ENCODE data around the gene HEBP1.
"Not testable (repeated sequence)": the region's sequence is repeated elsewhere in the genome, so short reads cannot be mapped to it uniquely, and the experiment has no call there.

The HEBP1 gene

GRCh38 chr12:12999959-13000615, at the start of gene HEBP1:
Gene HEBP1 (minus strand): TSS chr12:13000265. CDS start chr12:13000114, 151 bp downstream.
- peak; percentile 87 for DNase-seq

- no peak for DNase-seq
These were observed 49.8 kb upstream of the HEBP1 start for GRCh38 chr12:13049816-13050215.

GRCh38 chr12:13046964-13047363, 46.9 kb upstream of the HEBP1 start:
- no peak for DNase-seq

- no peak for DNase-seq
These were observed 45.8 kb upstream of the HEBP1 start for GRCh38 chr12:13045816-13046215.

- no peak for DNase-seq
These were observed 44.8 kb upstream of the HEBP1 start for GRCh38 chr12:13044906-13045299.

GRCh38 chr12:13044002-13044905, 44.2 kb upstream of the HEBP1 start, which contains the start of gene FAM234B:
Gene FAM234B (plus strand): TSS chr12:13044381. CDS start chr12:13044404, 23 bp downstream.
- peak; percentile 79 for DNase-seq

- DNase-seq, result no peak
These were observed 42.7 kb upstream of the HEBP1 start for GRCh38 chr12:13042666-13043230.

- DNase-seq, result no peak
These were observed 41.2 kb upstream of the HEBP1 start for GRCh38 chr12:13041224-13041623.

GRCh38 chr12:13039328-13039956, 39.4 kb upstream of the HEBP1 start:
- DNase-seq, result peak; percentile 3

GRCh38 chr12:13038491-13039161, 38.6 kb upstream of the HEBP1 start:
- DNase-seq, result no peak

GRCh38 chr12:13036881-13037280, 36.8 kb upstream of the HEBP1 start:
- no peak for DNase-seq

- DNase-seq, result not testable (repeated sequence)
These were observed 35.3 kb upstream of the HEBP1 start for GRCh38 chr12:13035335-13035734.

GRCh38 chr12:13033476-13033875, 33.4 kb upstream of the HEBP1 start:
- DNase-seq, result no peak

GRCh38 chr12:13032164-13032563, 32.1 kb upstream of the HEBP1 start:
- DNase-seq, result no peak

GRCh38 chr12:13030541-13031291, 30.7 kb upstream of the HEBP1 start:
- DNase-seq, result no peak

- no peak for DNase-seq
These were observed 28.9 kb upstream of the HEBP1 start for GRCh38 chr12:13028825-13029570.

- no peak for DNase-seq
These were observed 27.4 kb upstream of the HEBP1 start for GRCh38 chr12:13027508-13027907.

GRCh38 chr12:13027032-13027431, 27.0 kb upstream of the HEBP1 start:
- DNase-seq, result no peak

GRCh38 chr12:13026286-13026685, 26.2 kb upstream of the HEBP1 start:
- no peak for DNase-seq

GRCh38 chr12:13024531-13024916, 24.5 kb upstream of the HEBP1 start:
- no peak for DNase-seq

All from NCI-H1105 (cell line).